RWPE1 (cell line): ENCODE measurements around the gene DDR2.

ENCODE experiments used
- CTCF ChIA-PET: fragments of 350-600 bp; sonication (Branson Sonifier 250); formaldehyde crosslinking; extraction: SDS; loops from one replicate; lab custom pipeline; 2021; lab: Yijun Ruan, JAX
- POLR2A ChIA-PET: fragments of 400-600 bp; formaldehyde crosslinking; extraction: SDS; loops from one replicate; lab custom pipeline; 2020; ENCODE audit warnings: antibody characterized with exemption; ENCODE audit not compliant: low non-redundant PET; lab: Yijun Ruan, JAX
- DNase-seq: peaks from one replicate; pipeline ENCODE4 v3.0.0; 2012; ENCODE audit warnings: low spot score
- H3K27ac ChIP-seq: fragments of 450-650 bp; 2 replicates; pipeline ENCODE4 v1.5.1; 2017
- CTCF ChIP-seq: fragments of 450-650 bp; conservative IDR thresholded peaks from 2 replicates; pipeline ENCODE4 v1.5.1; 2017; ENCODE audit warnings: low read depth, mild to moderate bottlenecking

Gene DDR2

DNA sequence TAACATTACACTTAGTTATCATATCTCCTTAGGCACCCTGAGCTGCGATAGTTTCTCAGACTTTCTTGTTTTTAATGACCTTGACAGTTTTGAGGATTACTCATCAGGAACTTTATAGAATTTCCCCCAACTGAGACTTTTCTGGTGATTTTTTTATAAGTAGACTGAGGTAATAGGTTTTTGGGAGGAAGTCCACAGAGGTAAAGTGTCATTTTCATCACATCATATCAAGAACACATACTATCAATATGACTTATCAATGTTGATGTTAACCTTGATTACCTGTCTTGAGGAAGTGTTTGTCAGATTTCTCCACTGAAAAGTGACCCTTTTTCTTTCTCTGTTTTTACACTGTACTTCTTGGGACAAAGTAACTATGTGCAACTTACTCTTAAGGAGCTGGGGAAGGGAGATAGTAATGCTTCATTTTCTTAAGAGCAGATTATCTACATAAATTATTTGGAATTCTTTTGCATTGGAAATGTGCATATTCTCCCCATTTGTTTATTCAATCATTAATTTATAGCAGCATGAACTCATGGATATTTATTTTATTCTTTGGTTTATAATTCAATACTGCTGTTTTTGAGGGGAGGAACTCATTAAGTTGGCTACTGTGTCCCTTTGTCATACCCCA is 85.4 kb downstream of the DDR2 start:
- POLR2A ChIA-PET: no interaction called here
- no peak for TF ChIP-seq CTCF
- CTCF ChIA-PET: no interaction called here
- no peak overlapping the region for H3K27ac ChIP-seq
- DNase-seq: no peak

DNA sequence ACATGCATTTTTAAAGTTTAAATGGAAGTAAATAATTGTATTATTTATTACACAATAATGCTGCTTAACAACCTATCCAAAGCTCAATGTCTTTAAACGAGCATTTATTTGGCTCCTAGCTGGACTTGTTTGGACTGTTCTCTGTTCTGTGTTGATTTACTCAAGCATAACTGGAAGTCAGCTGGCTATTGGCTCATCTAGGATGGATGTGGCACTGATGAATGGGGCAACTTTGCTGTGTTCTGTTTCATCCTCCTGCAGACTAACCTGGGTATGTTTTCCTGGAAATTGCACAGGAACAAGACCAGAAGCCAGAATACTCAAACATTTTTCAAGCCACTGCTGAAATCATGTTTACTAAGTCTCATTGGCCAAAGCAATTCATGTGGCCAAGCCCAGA is 87.4 kb downstream of the DDR2 start:
- CTCF ChIA-PET: no interaction called here
- no peak for TF ChIP-seq CTCF
- DNase-seq: no peak
- POLR2A ChIA-PET: no interaction called here
- no peak overlapping the region for H3K27ac ChIP-seq

DNA sequence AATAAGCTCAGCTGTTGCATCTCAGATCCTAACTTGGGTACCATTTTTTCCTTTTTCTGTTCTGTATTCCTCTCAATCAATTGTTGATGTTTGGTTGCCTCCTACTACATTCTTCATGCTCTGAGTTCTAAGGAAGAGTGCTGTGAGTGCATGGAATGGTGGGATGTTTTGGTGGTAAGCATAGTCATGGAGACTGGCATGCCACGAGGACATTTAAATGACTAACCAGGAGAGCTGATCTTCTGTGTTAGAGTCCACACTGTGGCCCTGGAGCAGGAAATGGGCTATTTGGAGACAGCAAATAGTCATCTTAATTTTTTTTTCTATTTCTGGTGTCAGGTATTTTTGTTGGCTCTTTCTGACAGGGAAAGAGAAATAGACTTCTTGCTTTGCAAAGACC is 88.7 kb downstream of the DDR2 start:
- CTCF ChIA-PET: no interaction called here
- no peak overlapping the region for H3K27ac ChIP-seq
- no peak for DNase-seq
- TF ChIP-seq CTCF: no peak
- POLR2A ChIA-PET: no interaction called here

- DNase-seq: no peak
- ChIA-PET POLR2A (no interaction called here), CTCF (no interaction called here)
- no peak for TF ChIP-seq CTCF
- H3K27ac ChIP-seq: no peak overlapping the region
Measured at GRCh38 chr1:162721471-162721870, 89.2 kb downstream of the DDR2 start.

GRCh38 chr1:162722036-162722435 is 89.8 kb downstream of the DDR2 start:
- ChIA-PET CTCF (no interaction called here), POLR2A (no interaction called here)
- TF ChIP-seq CTCF: no peak
- no peak for DNase-seq
- no peak overlapping the region for H3K27ac ChIP-seq

DNA sequence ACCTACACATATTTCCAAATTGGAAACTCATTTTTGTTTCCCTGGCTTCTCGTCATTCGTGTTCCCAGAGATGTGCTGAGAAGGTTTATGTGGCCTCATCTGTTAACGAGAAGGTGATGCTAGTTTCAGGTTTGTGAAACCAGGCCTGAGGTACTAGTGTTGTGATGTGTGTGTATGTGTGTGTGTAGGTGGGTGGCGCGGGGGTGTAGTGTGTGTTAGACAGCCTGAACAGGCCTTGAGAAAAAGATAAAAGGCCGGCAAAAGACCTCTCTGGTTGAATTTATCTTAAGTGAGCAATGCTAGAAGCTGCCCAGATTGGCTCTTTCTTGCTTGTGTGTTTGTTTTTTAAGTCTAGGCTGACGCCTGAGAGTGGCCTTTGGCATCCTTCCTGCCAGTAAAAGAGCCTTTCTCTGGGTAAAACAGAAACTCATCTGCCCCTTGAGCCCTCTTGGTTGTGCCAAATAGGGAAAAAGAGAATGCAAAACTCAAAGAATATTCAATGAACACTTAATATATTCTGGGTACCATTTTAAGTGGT is 92.4 kb downstream of the DDR2 start:
- no peak for DNase-seq
- ChIA-PET POLR2A (no interaction called here), CTCF (interaction anchor here (0.8 kb wide), 1 partner anchor 63 kb away, joined by 3 read pairs; no protein-coding TSS in a partner anchor)
- no peak for TF ChIP-seq CTCF
- H3K27ac ChIP-seq: no peak overlapping the region
